ENCODE measurements around the gene DNA2.

The DNA2 gene

DNA sequence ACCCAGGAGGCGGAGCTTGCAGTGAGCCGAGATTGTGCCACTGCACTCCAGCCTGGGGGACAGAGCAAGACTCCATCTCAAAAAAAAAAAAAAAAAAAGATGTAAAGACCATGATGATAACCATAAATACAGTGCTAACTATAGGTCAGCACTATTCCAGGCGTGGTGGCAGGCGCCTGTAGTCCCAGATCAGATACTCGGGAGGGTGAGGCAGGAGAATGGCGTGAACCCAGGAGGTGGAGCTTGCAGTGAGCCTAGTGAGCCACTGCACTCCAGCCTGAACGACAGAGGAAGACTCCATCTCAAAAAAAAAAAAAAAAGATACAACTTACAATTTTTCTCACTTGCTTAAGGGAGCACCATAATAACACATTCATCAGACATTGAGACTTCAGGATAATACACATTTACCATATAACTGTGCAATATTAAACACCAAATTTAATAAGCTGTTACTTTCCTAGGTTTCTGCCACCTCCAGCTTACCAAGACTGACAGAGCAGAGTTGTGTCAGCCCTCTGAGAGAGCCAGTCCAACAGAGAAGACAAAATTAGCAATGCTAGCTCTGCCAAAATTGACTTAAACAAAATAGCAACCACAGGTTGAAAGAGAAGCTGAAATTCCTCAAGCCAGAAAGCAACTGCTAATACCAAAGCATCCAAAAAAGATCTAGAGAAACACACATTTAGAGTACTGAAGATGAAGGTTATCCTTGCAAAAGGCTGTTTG, 8.2 kb downstream of the DNA2 start:
- TF ChIP-seq SIN3A (IDR thresholded peaks at IDR 0.05; ENCODE audit: borderline replicate concordance, insufficient read depth, low read length) = no peak
- no peak for TF ChIP-seq TAF1 (IDR thresholded peaks at IDR 0.05; ENCODE audit: borderline replicate concordance, insufficient read depth, low read length)
- TF ChIP-seq REST (IDR thresholded peaks at IDR 0.05; ENCODE audit: insufficient read depth in 1 of 2, low read depth in 2 of 2, low read length in 2 of 2) = no peak
- no peak for TF ChIP-seq FOXP2 (optimal IDR thresholded peaks at IDR 0.05; ENCODE audit: borderline replicate concordance, extremely low read depth, extremely low read length, insufficient read depth)
- no peak for TF ChIP-seq POLR2AphosphoS5 (IDR thresholded peaks at IDR 0.05; ENCODE audit: low read depth, low read length)

DNA sequence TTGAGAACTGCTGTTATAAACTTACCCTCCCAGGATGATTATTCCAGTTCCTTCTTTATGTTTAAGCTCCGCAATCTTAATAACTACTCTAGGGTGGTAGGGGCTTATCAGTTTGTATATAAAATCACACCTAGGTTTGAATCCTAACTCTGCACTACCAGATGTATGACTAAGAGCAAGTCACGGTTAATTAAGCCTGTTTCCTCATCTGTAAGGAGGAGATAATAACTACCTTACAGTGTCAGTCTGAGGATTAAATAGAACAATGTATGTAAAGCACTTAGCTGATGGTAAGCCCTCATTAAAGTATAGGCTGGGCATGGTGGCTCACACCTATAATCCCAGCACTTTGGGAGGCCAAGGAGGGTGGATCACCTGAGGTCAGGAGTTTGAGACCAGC, 9.2 kb downstream of the DNA2 start:
- no peak for TF ChIP-seq SIN3A (IDR thresholded peaks at IDR 0.05; ENCODE audit: borderline replicate concordance, insufficient read depth, low read length)
- no peak for TF ChIP-seq REST (IDR thresholded peaks at IDR 0.05; ENCODE audit: insufficient read depth in 1 of 2, low read depth in 2 of 2, low read length in 2 of 2)
- no peak for TF ChIP-seq FOXP2 (optimal IDR thresholded peaks at IDR 0.05; ENCODE audit: borderline replicate concordance, extremely low read depth, extremely low read length, insufficient read depth)
- TF ChIP-seq POLR2AphosphoS5 (IDR thresholded peaks at IDR 0.05; ENCODE audit: low read depth, low read length) = no peak
- no peak for TF ChIP-seq TAF1 (IDR thresholded peaks at IDR 0.05; ENCODE audit: borderline replicate concordance, insufficient read depth, low read length)

- no peak for TF ChIP-seq TAF1 (IDR thresholded peaks at IDR 0.05; ENCODE audit: borderline replicate concordance, insufficient read depth, low read length)
Observed at GRCh38 chr10:68461032-68461431, 10.7 kb downstream of the DNA2 start.

GRCh38 chr10:68446179-68446578, 25.6 kb downstream of the DNA2 start:
- TF ChIP-seq SIN3A (IDR thresholded peaks at IDR 0.05; ENCODE audit: borderline replicate concordance, insufficient read depth, low read length) (no peak), REST (IDR thresholded peaks at IDR 0.05; ENCODE audit: insufficient read depth in 1 of 2, low read depth in 2 of 2, low read length in 2 of 2) (no peak)

- TF ChIP-seq POLR2AphosphoS5 (IDR thresholded peaks at IDR 0.05; ENCODE audit: low read depth, low read length) (no peak), REST (IDR thresholded peaks at IDR 0.05; ENCODE audit: insufficient read depth in 1 of 2, low read depth in 2 of 2, low read length in 2 of 2) (no peak), FOXP2 (optimal IDR thresholded peaks at IDR 0.05; ENCODE audit: borderline replicate concordance, extremely low read depth, extremely low read length, insufficient read depth) (no peak), SIN3A (IDR thresholded peaks at IDR 0.05; ENCODE audit: borderline replicate concordance, insufficient read depth, low read length) (no peak), TAF1 (IDR thresholded peaks at IDR 0.05; ENCODE audit: borderline replicate concordance, insufficient read depth, low read length) (no peak)
Observed at GRCh38 chr10:68442971-68443370, 28.8 kb downstream of the DNA2 start.
